Activated CD4-positive, alpha-beta T cell treated with anti-CD3 and anti-CD28 coated beads, Interleukin-10, Interleukin-2, amounts not matched to agents 100 ng/mL and 50 ng/mL, durations not matched to agents 16 hours and 8 hours (primary cell): Measurements from ENCODE around the gene PARD3.

Source experiments
- DNase-seq: peaks from one replicate; pipeline ENCODE4 v3.0.0-alpha.2; 2020

PARD3 gene

GRCh38 chr10:34557173-34557572 lies 257.9 kb downstream of the PARD3 start:
- no peak for DNase-seq

- DNase-seq: no peak
These were observed 259.4 kb downstream of the PARD3 start for GRCh38 chr10:34555653-34556052.

- DNase-seq: no peak
These were observed 261.3 kb downstream of the PARD3 start for GRCh38 chr10:34553747-34554146.

- DNase-seq: no peak
These were observed 263.8 kb downstream of the PARD3 start for GRCh38 chr10:34551295-34551694.

- no peak for DNase-seq
These were observed 265.1 kb downstream of the PARD3 start for GRCh38 chr10:34549953-34550352.

GRCh38 chr10:34549001-34549400 lies 266.1 kb downstream of the PARD3 start:
- DNase-seq: no peak

GRCh38 chr10:34548466-34548865 lies 266.6 kb downstream of the PARD3 start:
- no peak for DNase-seq

GRCh38 chr10:34547695-34548094 lies 267.4 kb downstream of the PARD3 start:
- DNase-seq: no peak

GRCh38 chr10:34547291-34547690 lies 267.8 kb downstream of the PARD3 start:
- DNase-seq: no peak

- no peak for DNase-seq
These were observed 270.7 kb downstream of the PARD3 start for GRCh38 chr10:34544400-34544799.

GRCh38 chr10:34543716-34544115 lies 271.4 kb downstream of the PARD3 start:
- DNase-seq: no peak

GRCh38 chr10:34540492-34540891 lies 274.6 kb downstream of the PARD3 start:
- no peak for DNase-seq

- DNase-seq: no peak
These were observed 275.4 kb downstream of the PARD3 start for GRCh38 chr10:34539533-34540315.

- no peak for DNase-seq
These were observed 276.7 kb downstream of the PARD3 start for GRCh38 chr10:34538281-34538829.

- peak; percentile 11 for DNase-seq
These were observed 277.4 kb downstream of the PARD3 start for GRCh38 chr10:34537629-34538231.

- no peak for DNase-seq
These were observed 279.2 kb downstream of the PARD3 start for GRCh38 chr10:34535872-34536271.

GRCh38 chr10:34530778-34531177 lies 284.3 kb downstream of the PARD3 start:
- no peak for DNase-seq

- peak; percentile 7 for DNase-seq
These were observed 286.8 kb downstream of the PARD3 start for GRCh38 chr10:34528320-34528719.

GRCh38 chr10:34526758-34527730 lies 288.1 kb downstream of the PARD3 start:
- DNase-seq: no peak

GRCh38 chr10:34526186-34526585 lies 288.9 kb downstream of the PARD3 start:
- DNase-seq: no peak

GRCh38 chr10:34524369-34525091 lies 290.6 kb downstream of the PARD3 start:
- DNase-seq: no peak

GRCh38 chr10:34523017-34523767 lies 291.9 kb downstream of the PARD3 start:
- DNase-seq: no peak
